LNCAP (cell line): Measurements from ENCODE around the gene DPM2.

Source experiments
- CTCF ChIP-seq: fragments of 450-650 bp; IDR thresholded peaks from 2 replicates; pipeline ENCODE4 v1.5.1; 2017; ENCODE audit warnings: mild to moderate bottlenecking

The DPM2 gene

GRCh38 chr9:127949827-127950512 is 12.3 kb upstream of the DPM2 start:
- TF ChIP-seq CTCF, result no peak

GRCh38 chr9:127947841-127948710 is 10.4 kb upstream of the DPM2 start:
- no peak for TF ChIP-seq CTCF

- TF ChIP-seq CTCF, result no peak
Observed at GRCh38 chr9:127946728-127947127, 9.1 kb upstream of the DPM2 start.

- no peak for TF ChIP-seq CTCF
Observed at GRCh38 chr9:127945942-127946341, 8.3 kb upstream of the DPM2 start.

GRCh38 chr9:127945338-127945737 is 7.7 kb upstream of the DPM2 start:
- no peak for TF ChIP-seq CTCF

- TF ChIP-seq CTCF, result no peak
Observed at GRCh38 chr9:127944586-127945218, 7.0 kb upstream of the DPM2 start.

- peak; percentile 92 for TF ChIP-seq CTCF
Observed at GRCh38 chr9:127943731-127944144, 6.1 kb upstream of the DPM2 start.
